GM21619 (cell line): ENCODE results near the gene GAS6.
"Not testable (repeated sequence)": the region's sequence is repeated elsewhere in the genome, so short reads cannot be mapped to it uniquely, and the experiment has no call there.

ENCODE experiments used
- ATAC-seq: cut with Tn5 transposase; IDR thresholded peaks from one replicate; pipeline ENCODE4 v1.9.1; 2021; ENCODE audit not compliant: unreplicated experiment

The GAS6 gene

DNA sequence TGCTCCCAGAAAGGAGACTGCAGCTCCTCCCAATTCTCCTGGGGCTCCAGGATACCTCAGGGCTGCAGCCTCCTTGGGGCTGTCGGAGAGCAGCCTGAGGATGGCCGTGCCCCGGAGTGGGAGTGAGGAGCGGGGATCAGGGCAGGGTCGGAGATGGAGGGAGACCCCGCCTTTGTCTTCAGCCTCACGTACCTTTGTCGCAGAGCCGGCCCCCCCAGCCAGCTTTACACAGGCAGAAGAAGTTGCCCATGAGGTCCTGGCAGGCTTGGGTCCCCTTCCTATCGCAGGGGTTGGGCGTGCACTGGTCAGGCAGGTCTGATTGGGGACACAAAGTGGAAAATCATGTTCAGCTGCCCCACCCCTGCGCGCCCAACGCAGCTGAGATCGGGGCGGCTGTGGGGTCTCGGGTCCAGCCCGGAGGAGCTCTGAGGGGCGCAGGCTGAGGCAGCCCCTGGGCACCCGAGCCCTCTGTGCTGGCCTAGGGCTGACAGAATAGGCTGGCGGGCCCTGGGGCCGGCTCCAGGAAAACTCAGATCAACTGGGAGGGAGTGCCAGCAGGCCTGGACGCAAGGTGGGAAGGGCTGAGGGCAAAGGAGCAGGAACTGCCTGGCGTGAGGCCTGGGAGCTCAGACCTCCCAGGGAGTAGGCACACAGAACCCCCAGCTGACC lies 24.2 kb downstream of the GAS6 start:
- no peak for ATAC-seq

DNA sequence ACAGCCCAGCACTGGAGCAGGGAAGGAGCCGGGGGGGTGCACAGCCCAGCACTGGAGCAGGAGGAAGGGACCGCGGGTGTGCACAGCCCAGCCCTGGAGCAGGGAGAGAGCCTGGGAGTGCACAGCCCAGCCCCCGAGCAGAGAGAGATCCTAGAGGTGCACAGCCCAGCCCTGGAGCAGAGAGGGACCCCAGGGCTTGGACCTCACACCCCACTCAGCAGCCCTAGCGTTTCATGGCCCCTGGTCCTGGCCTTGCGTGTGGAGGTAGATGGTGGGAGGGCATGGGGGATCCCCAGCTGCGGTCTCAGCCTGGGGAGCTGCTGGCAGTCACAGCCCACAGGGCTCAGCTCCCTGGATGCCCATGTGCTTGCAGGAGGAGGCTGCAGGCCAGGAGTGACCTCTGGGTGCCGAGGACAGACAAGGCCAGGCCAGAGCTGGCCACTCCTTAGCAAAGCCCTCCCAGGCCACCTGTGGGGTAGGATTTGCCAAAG lies 25.1 kb downstream of the GAS6 start:
- no peak for ATAC-seq

DNA sequence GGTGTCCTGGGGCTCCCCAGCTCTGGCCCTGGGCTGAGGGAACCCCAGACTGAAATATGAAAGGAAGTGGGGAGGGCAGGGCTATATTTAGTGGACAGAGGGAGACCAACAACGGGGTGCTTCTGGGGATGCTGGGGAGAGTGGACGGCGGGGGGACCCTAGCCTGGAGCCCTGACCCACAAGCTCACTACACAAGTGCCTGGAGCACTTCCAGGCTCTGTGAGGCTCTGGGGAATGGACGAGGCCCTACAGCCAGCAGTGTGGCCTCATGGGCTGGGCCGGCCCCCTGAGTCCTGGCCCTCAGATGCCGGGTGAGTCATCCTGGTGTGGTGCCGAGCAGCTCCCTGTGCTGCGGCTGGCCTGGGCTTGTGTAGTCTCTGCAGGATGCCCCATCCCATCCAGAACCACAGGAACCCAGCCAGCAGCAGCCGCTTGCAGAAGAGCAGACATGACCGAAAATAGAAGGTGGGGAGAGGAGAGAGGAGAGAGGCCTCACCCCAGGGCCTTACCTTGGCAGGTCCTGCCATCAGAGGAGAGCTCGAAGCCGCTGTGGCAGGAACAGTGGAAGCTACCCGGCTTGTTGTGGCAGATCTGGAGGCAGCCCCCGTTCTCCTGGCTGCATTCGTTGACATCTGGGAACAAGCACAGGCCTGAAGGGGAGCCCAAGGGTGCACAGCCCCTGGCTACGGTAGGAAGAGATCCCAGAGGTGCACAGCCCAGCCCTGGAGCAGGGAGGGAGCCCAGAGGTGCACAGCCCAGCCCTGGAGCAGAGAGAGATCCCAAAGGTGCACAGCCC lies 26.1 kb downstream of the GAS6 start:
- ATAC-seq, result no peak

GRCh38 chr13:113836768-113837559 lies 26.9 kb downstream of the GAS6 start:
- ATAC-seq, result no peak

GRCh38 chr13:113835461-113836270 lies 28.2 kb downstream of the GAS6 start:
- no peak for ATAC-seq

DNA sequence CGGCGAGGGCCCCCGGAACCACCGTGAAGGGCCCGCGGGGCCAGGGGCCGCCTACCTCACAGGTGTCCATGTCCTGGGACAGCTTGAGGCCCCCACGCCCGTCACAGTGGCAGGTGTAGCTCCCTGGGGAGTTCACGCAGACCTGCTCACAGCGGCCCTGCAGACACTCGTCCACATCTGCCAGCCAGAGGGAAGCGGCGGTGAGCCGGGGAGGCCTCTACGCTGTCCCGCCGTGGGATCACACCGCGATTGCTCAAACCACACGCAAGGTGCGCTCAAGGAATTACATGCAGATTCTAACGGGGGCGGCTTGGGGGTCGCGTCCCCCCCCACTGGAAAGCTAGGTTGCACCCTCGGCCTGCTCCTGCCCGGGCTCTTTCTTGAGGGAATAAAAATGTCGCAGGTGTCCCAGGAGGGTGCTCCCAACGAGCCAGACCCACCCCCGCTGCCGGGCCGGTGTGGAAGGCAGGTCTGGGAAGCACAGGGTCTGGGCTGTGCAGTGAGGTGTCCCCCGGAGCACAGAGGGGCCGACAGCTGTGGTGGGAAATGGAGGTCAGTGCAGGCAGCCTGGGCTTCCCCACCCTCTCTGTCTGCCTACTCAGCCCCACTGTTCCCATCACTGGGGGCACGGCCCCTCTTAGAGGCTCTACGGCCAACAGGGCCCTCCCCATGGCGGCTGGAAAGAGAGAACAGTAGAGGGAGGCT lies 29.2 kb downstream of the GAS6 start:
- no peak for ATAC-seq

- not testable (repeated sequence) for ATAC-seq
Observed at GRCh38 chr13:113834006-113834405, 29.9 kb downstream of the GAS6 start.

GRCh38 chr13:113833111-113833830 lies 30.6 kb downstream of the GAS6 start:
- no peak for ATAC-seq

- no peak for ATAC-seq
Observed at GRCh38 chr13:113832631-113833030, 31.2 kb downstream of the GAS6 start.

DNA sequence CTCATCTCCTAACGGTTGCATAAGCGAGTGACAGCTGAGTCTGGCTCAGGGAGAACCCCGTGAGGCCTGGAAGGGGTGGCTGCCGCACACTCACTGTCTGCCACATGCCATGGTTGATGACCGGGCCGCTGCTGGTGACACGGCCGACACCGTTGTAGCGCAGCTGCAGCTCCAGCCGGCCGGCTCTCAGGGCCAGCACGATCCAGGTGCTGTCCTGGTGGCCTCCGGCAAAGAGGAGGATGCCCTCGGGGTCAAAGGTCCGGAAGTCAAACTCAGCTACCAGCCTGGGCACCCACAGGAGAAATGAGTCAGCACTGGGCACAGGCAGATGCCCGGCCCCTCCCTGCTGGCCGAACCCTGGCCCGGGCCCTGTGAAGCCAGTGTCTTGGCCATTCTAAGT lies 31.7 kb downstream of the GAS6 start:
- no peak for ATAC-seq

DNA sequence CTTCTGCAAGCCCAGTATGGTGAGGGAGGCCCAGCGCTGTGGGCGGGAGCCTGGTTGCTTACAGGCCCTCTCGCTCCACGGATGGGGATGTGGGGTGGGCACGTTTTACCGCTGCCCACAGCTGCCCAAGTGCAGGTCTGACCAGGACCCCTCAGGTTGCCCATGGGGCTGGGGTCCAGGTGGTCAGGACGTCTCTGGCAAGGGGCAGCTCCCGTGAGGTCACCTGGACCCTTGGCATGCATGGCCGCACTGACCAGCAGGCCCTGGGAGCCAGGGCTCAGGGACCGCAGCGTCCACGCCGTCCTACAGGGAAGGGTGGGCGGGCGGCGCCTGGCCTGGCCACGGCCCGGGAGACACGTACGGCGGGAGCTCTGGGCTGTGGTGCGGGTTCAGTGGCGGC lies 32.8 kb downstream of the GAS6 start:
- no peak for ATAC-seq

DNA sequence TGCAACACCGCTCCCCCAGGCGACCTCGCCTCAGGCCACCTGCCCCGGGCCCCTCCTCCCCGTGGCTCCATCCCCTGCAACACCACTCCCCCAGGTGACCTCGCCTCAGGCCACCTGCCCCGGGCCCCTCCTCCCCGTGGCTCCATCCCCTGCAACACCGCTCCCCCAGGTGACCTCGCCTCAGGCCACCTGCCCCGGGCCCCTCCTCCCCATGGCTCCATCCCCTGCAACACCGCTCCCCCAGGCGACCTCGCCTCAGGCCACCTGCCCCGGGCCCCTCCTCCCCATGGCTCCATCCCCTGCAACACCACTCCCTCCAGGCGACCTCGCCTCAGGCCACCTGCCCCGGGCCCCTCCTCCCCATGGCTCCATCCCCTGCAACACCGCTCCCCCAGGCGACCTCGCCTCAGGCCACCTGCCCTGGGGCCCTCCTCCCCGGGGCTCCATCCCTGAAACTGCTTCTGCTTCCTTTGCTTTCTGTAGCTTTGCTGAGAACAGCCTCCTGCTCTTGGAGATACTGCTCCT lies 33.4 kb downstream of the GAS6 start:
- ATAC-seq, result not testable (repeated sequence)

DNA sequence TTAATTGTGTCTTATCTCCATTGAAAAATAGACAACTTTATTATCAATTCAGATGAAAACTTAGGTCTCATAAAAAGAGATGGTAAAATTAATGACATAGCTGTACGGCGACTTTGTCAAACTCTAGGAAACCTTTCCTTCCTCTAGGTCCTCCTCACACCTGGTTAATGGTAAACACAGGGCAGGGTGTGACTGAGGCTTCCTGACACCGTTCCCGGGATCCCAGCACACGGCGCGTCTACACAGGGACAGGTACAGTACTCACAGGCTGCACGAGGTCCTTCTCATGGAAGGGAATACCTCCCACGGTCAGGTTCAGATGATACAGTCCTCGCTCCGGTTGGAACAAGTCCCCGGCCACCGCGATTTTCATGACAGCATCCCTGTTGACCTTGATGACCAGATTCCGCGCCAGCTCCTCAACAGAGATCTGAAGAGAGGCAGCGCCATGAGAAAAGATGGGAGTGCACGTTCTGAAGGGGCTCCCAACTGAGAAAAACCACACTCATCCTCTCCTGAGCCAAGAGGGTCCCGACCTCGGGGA lies 35.5 kb downstream of the GAS6 start:
- ATAC-seq, result no peak

DNA sequence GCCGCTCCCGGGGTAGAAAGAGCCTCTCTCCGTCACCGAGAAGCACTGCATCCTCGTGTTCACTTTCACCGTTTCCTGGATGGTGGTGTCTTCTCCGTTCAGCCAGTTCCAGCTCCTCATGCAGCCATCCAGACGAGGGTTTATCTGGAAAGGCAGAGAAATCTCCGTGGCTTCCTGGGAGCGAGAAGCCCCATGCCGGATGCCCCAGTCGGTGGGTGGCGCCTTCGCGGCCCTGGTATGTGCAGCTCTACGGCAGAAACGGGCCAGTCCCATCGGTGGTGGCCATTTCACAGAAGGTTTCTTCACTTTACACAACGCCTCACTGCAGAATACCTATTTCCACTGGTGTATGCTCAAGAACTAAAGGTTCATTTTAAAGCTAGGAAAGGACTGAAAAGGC lies 36.9 kb downstream of the GAS6 start:
- no peak for ATAC-seq

GRCh38 chr13:113826446-113826845 lies 37.4 kb downstream of the GAS6 start:
- not testable (repeated sequence) for ATAC-seq

DNA sequence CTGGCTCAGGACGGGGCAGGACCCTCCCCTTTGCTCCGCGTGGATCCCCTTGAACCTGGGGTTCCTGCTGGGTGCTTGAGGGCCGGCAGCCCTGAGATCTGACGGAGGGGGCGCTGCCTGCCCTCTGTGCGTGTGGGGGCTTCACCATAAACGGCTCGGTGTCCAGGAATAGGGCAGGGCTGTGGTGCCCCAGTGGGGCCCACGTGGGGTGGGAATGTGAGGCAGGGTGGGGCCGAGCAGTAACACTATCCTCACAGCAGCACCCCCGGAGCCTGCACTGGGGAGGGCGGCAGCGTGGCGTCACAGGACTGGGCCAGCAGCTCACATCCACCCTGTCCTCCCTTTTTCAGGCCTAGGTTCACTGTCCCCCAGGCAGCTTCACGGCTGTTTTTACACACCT lies 38.0 kb downstream of the GAS6 start:
- ATAC-seq, result no peak

GRCh38 chr13:113823771-113824170 lies 40.1 kb downstream of the GAS6 start:
- ATAC-seq, result no peak

DNA sequence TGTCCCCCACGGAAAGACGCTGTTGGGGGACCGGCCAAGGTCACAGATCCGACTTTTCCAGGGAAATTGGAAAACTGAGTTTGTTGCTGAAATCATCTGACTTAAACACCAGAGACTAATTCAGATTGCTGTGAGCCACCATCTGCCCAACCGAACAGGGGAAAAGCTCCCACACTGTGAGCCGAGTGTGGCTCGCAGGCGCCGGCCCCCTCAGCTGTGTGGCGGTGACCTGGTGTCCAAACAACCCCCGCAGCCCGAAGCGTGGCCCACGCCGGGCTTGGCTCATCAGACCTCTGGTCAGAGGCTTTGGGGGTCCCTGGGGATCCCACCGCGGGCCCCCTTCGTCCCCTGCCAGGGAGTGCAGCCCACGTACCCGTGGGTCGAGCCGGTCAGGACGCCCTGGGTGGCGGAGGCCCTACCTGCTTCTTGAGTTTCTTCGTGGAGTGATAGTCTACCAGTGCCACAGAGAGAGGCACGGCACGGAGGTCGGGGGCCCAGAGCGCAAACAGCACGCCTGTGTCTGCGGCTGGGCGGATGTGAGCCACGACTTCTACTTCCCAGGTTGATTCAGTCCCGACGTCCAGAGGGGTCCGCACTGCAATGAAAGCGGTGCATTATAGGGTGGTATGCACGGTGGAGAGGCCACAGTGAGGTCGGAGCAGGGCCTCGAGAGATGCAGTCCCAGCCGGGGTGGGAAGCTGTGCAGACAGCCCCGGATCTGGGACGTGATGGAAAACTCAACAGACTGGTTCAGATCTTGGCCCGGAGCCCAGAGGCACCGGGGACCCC lies 40.7 kb downstream of the GAS6 start:
- ATAC-seq, result no peak
